Peyer's patch (tissue), 4 donors: Measurements from ENCODE around the gene SKAP1.

Experiments
- CTCF ChIP-seq, 6 experiments: fragments of 450-650 bp in 4 of 6; fragments of 200-600 bp in 2 of 6; sonication (generic) in 1 of 6; IDR thresholded peaks; one replicate each; pipeline ENCODE4 v1.5.1; 2017 to 2019; ENCODE audit warnings: antibody characterized with exemption in 6 of 6, mild to moderate bottlenecking in 3 of 6, moderate library complexity in 1 of 6
- POLR2A ChIP-seq, 2 donors: fragments of 450-650 bp; IDR thresholded peaks; one replicate each; pipeline ENCODE4 v1.5.1; 2017; ENCODE audit warnings: antibody characterized with exemption in 2 of 2, mild to moderate bottlenecking in 2 of 2, moderate library complexity in 2 of 2

GRCh38 chr17:48195910-48196309, 234.1 kb downstream of the SKAP1 start:
- no peak for TF ChIP-seq POLR2A (IDR thresholded peaks at IDR 0.05)
- no peak for TF ChIP-seq CTCF (IDR thresholded peaks at IDR 0.05)
